Stimulated activated CD4-positive, alpha-beta T cell treated with anti-CD3 and anti-CD28 coated beads, Interleukin-15, amount 100 ng/mL, for 48 hours (primary cell): ENCODE results near the gene HSDL1.

Source experiments
- DNase-seq, 2 donors: peaks; one replicate each; pipeline ENCODE4 v3.0.0-alpha.2; 2020; ENCODE audit warnings: low read depth in 2 of 2

The HSDL1 gene

DNA sequence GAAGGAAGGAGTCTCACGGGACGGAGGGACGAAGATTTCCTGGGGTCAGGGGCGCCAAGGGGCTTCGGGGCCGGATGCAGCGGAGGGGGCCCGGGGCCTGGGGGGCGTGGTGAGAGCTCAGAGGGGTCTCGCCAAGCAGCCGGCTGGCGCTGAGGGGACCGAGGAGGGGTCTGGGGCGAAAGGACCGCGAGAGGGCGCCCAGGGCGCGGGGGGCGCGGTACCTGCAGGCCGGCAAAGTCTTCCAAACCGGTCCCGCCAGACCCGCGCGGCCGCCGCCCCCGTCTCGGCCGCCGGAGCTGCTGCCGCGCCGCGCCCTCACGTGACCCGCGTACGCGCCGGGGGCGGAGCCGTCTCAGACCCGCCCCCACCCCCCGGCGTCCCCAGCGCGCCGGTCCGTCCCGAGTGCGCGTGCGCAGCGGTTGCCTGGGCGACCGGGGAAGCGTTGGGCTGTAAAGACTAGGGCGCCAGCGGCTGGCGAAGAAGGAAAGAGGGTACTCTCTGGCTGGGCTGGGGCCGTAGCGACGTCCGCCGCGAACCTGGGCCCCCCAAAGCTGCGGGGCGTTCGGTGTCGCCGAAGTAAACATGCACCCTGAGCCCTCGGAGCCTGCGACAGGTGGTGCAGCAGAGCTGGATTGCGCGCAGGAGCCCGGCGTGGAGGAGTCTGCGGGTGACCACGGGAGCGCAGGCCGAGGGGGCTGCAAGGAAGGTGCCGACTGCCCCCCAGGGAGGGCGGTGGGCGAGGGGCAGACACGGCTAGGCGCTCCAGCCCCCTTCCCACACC lies at the start of gene HSDL1, which contains the start of gene DNAAF1:
Gene HSDL1, minus strand, starts transcription at position 319 of the 781 bp plus-strand sequence. CDS start 13,856 bp downstream, outside the sequence.
Gene DNAAF1, plus strand, starts transcription at position 450 of the 781 bp plus-strand sequence. Its CDS starts 133 bp downstream, at position 583.
- peak; percentile 83 to 90 for DNase-seq

- DNase-seq, result no peak
Measured at GRCh38 chr16:84194018-84194417, 49.0 kb upstream of the HSDL1 start.

DNA sequence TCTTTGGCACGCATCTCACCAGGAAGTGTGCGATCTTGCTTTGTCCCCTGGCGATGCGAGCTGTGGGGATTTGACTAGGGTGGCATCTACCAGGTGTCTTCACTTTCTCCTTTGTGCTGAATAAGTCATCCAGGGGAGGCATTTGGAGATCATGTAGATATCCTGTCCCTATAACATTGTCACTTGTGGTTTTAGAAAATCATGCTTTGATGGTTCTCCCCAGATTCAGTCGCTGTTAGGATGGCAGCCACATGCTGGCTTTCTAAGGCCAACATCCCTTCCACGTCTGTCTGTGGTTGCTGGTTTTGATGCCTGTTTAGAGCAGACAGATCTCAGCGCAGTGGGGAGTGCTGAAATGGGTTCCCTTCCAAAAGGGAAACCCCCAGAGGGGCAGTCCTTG lies 48.5 kb upstream of the HSDL1 start:
- no peak for DNase-seq

DNA sequence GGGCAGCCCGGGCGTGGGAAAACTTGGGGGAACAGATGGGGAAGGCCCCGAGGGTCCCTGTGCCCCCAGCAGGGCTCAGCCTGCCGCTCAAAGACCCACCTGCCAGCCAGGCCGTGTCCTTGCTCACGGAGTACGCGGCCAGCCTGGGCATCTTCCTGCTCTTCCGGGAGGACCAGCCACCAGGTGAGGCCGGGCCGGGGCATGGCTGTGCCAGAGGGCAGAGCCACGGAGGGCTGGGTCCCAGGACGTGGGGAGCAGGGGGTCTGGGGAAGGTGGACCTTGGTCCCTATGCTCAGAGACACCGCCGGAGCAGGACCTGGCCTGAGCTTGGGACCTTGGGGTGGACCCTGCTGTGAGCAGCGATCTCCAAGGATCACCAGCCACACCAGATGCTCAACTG lies 46.5 kb upstream of the HSDL1 start:
- no peak for DNase-seq

GRCh38 chr16:84190731-84191388 lies 45.9 kb upstream of the HSDL1 start, which contains the start of gene ADAD2:
ADAD2 (plus strand) TSS chr16:84191157; CDS start chr16:84191231, 74 bp downstream.
- no peak for DNase-seq

DNA sequence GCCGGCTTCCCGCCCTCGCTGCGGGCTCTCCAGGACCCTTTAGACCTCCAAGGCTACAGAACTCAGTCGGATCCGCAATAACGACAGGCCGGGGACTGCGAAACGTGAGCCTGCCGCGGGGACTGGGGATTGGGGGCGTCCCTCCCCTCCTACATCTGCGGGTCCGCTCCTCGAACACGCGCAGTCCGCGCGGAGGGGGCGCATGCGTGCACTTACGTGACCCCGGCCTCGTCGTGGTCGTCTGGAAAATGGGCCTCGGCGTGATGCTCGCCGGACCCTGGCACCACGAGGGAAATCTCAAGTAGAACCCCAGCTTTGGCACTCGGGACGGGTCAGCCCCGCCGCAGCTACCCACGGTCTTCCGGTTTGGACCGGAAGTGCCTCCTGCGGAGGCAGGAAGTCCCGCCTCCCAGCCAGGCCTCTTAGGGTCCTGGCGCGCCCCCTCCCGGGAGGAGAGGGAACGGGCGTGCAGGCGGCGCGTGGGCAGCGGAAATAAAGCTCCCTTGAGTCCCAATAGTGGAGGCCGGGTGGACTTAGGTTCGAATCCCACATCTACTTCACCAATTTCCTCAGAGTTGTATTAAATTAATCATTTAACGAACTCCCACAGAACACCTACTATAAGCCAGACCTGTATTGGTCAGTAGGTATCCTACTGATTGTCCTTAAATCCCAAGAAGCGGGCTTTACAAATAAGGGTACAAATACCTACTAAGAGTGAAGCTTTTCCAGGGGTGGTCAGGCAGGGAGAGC lies 41.9 kb upstream of the HSDL1 start, which contains the start of gene TAF1C:
Gene TAF1C, minus strand, starts transcription at position 373 of the 753 bp plus-strand sequence. CDS start 2,069 bp downstream, outside the sequence.
- DNase-seq, result peak; percentile 82 to 90

GRCh38 chr16:84184775-84185174 lies 39.8 kb upstream of the HSDL1 start:
- DNase-seq, result no peak

DNA sequence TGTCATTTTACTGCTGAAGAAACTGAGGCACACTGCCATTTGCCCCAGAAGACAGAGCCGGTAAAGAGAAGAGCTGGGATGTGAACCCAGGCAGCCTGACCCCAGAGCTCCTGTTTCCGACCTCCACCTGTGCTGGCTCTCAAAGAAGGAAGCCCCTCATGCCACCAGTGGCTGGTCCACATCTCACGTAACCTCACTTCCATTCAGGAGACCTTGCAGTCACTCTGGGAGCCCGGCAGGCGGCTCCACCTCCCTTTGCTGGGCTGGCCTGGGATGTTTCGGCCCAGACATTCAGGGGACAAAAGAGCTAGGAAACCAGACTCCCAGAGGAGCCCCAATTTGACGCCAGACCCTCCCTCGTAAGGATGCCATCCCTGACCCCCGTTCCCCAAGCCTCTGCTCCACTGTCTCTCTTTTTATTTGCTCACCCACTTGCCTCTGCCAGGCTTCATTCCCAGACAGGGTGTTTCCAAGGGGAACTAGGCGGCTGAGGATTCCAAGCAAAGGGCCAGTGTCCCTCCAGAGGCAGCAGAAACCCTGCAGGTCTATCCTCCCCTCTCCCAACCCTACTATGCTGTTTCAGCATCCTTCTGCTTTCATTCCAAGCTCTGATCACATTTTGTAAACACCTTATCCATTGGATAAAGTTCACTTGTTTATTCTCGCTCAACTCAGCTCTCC lies 39.1 kb upstream of the HSDL1 start:
- DNase-seq, result no peak

DNA sequence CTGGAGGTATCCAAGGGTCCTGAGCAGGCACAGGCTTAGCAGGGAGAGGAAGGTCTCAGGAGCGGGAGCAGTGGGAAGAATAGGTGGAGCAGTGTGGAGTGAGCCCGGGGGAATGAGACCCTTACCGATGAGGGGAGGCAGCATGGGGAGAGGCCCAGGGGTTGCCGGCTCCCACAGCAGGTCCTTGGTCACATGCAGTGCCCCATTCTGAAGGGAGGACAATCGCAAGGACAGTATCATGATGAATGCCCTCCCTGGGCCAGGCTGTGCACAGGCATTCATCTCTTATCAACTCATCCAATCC lies 38.5 kb upstream of the HSDL1 start:
- no peak for DNase-seq

DNA sequence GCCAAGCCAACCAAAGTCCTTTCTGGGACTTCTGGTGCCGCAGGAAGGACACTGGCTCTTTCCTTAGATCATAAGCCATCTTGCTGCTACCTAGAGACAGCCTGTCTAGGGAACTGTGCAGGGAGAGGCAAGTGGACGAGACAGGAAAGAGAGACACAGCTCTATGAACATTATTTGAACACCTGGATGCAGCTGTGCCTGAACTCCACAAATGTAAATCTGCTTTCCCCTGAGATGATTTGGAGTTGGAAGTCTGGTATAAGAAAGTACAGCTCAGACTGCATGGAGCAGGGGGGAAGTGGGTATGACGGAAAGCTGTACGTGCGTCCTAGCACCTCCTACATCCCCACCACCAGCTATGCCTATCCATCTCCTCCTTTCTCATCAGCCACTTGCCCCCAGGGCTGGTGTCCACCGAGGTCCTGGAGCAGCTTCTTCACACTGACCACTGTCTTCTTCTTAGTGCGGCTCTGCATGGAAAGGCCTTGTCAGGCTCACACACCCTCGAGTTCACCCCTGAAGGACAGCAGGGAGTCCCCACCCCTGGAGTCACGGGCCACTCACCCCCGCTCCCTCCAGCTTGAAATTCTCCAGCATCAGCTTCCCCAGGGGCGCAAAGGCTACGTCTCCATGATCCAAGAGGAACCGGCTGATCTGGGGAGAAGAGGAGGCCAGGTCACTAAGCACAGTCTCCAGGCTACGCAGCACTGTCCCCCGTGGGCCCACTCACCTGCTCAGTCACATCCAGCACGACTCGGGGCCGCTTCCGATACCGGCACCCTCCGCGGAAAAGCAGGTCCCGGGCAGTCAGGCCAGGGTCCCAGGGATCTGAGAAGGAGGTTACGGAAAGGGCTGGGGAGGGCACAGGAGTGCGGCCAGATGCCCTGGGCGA lies 37.9 kb upstream of the HSDL1 start:
- no peak for DNase-seq

DNA sequence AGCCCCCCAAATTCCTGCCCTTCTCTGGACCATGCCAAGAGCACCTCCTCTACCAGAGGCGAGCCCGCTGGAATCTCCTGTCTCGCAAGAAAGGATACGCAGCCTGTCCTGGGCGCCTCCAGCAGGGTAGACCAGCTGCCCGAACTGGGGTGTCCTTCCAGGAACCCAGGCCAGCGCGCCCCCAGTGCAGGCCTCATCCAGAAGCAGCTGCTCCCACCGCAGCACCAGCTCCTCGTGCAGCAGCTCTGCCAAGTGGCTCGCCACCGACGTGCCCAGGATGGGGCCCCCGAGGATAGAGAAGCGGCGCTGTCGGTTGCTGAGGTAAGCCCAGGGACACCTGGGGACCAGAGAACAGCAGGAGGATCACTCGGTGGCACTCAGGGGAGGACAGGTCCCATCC lies 37.1 kb upstream of the HSDL1 start:
- no peak for DNase-seq

- no peak for DNase-seq
Measured at GRCh38 chr16:84181144-84181915, 36.4 kb upstream of the HSDL1 start.

DNA sequence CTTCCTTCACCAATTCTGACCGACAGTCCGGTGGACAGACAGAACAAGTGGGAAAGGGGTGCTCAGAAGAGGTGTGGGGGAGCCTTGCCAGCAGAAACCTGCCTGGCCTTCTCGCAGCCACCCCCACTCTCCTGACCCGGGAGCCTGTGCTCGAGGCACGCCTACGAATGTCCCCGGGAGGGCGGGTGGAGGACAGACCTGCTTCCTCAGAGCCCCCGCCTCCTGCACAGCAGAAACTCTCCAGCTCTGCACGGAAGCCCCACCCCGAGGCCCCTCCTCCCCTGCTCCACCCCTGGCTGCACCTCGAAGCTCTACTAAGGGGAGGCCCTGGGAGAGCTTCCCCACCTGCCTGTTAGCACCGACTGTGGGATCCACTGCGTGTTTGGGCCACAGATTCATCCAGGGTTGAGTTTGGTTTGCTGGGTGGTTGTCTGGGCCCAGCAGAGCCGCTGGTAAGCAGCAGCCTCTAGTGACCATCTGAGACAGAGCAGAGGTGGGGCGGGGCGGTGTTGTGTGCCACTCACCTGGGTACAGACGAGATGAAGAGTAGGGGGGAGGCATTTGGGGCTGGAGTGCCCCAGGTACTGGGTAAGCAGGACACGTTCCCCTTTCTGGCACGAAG lies 35.7 kb upstream of the HSDL1 start:
- DNase-seq, result no peak

GRCh38 chr16:84179612-84180320 lies 34.8 kb upstream of the HSDL1 start:
- no peak for DNase-seq

DNA sequence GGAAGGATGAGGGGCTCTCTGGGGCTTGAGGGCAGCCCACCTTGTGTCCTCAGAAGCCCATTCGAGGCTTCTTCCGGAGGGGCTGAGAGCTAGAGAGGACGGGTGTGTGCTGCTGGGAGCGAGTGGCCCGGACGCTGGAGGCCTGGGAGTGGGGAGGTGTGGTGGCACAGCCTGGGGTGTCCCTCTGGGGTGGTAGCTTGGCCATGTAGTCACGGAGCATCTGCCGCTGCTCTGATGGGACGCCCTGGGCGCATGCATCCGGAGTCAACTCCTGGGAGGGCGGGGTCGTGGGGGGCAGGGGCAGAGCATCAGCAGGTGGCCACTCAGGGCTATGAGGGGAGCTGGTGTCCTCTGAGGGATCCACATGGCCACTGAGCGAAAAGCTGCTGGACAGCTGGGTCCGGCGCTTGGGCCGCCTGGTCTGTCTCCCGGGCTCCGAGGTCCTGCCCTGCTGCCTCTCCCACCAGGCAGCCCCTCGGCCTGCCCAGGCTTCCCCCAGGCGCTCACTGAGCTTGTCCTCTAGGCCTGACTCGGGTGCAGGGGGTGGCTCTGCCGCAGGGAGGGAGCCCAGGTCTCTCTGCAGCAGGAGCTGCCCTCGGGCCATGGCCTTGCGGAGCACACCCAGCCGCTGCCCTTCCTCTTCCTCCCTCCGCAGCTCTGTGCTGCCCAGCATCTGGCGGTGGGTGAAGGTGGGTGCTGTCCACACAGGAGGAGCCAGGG lies 34.1 kb upstream of the HSDL1 start:
- no peak for DNase-seq

DNA sequence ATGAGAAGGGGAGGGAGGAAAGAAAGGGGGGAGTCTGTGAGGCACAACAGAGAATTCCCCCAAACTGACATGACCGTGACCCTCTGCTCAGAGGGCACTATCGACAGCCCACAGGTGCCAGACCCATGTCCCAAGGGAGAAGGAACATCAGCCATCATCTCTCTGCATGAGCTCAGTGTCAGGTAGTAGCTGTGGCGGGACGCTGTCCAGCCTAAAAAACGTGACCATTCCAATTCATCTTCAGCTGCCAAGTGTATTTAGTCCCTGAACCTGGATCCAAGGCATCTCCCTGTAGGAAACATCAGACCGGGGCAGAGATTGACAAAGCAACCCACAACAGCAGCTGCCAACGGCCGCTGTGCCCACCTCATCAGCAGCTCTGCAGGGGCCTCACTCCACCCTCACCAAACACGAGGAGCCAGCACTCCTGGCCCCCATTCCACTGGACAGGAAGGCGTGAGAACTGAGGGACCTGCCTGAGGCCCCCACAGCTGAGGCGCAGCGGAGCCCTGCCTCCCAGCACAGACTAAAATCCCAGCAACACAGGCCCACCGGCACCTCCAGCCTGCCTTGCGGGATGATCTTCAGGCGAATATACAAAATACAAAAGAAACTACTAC lies 33.3 kb upstream of the HSDL1 start:
- no peak for DNase-seq

- DNase-seq, result no peak
Measured at GRCh38 chr16:84177741-84178073, 32.7 kb upstream of the HSDL1 start.
